ENCODE measurements around the gene ADGRV1.

ADGRV1 gene

GRCh38 chr5:91072881-91073280, 514.3 kb downstream of the ADGRV1 start:
- Histone ChIP-seq H3K36me3 (ENCODE audit: control insufficient read depth, low read length) (no peaks in the 10 kb centered on the region), H3F3A (ENCODE audit: control insufficient read depth, insufficient read depth) (no peaks in the 10 kb centered on the region), H3K9me3 (ENCODE audit: control insufficient read depth, insufficient read depth, low read length) (no peaks in the 10 kb centered on the region), H4K20me1 (ENCODE audit: control insufficient read depth, insufficient read depth, low read depth, low read length) (no peaks in the 10 kb centered on the region), H3K27ac (ENCODE audit: low read depth, low read length) (no peak overlapping the region), H3K9me2 (replicated peaks; ENCODE audit: control insufficient read depth, low read length) (no peaks in the 10 kb centered on the region), H3K79me2 (ENCODE audit: control insufficient read depth, low read length) (no peaks in the 10 kb centered on the region), H3K4me3 (ENCODE audit: low read length) (no peak overlapping the region), H3K4me1 (ENCODE audit: control insufficient read depth, low read length) (no peaks in the 10 kb centered on the region), H3K4me2 (ENCODE audit: low read length) (no peak overlapping the region), H3K27me3 (ENCODE audit: control insufficient read depth, low read length) (0 out of 2 replicates have a peak, but pooled peaks cover 3% of the 10 kb centered on the region)
- TF ChIP-seq EZH2phosphoT487 (IDR thresholded peaks at IDR 0.05; ENCODE audit: borderline replicate concordance, low read length) (no peak), CTCF (IDR thresholded peaks at IDR 0.05; ENCODE audit: low read depth, low read length, poor library complexity, severe bottlenecking) (no peak)

GRCh38 chr5:91074615-91075014, 516.0 kb downstream of the ADGRV1 start:
- Histone ChIP-seq H4K20me1 (ENCODE audit: control insufficient read depth, insufficient read depth, low read depth, low read length) (no peaks in the 10 kb centered on the region), H3K9me2 (replicated peaks; ENCODE audit: control insufficient read depth, low read length) (no peaks in the 10 kb centered on the region), H3K36me3 (ENCODE audit: control insufficient read depth, low read length) (no peaks in the 10 kb centered on the region), H3K79me2 (ENCODE audit: control insufficient read depth, low read length) (no peaks in the 10 kb centered on the region), H3K4me2 (ENCODE audit: low read length) (no peak overlapping the region), H3K4me3 (ENCODE audit: low read length) (no peak overlapping the region), H3K27ac (ENCODE audit: low read depth, low read length) (no peak overlapping the region), H3K9me3 (ENCODE audit: control insufficient read depth, insufficient read depth, low read length) (no peaks in the 10 kb centered on the region), H3F3A (ENCODE audit: control insufficient read depth, insufficient read depth) (no peaks in the 10 kb centered on the region), H3K27me3 (ENCODE audit: control insufficient read depth, low read length) (0 out of 2 replicates have a peak, but pooled peaks cover 3% of the 10 kb centered on the region), H3K4me1 (ENCODE audit: control insufficient read depth, low read length) (no peaks in the 10 kb centered on the region)
- TF ChIP-seq CTCF (IDR thresholded peaks at IDR 0.05; ENCODE audit: low read depth, low read length, poor library complexity, severe bottlenecking), result no peak

- Histone ChIP-seq H3K27me3 (ENCODE audit: control insufficient read depth, low read length) (0 out of 2 replicates have a peak, but pooled peaks cover 3% of the 10 kb centered on the region), H4K20me1 (ENCODE audit: control insufficient read depth, insufficient read depth, low read depth, low read length) (no peaks in the 10 kb centered on the region), H3K79me2 (ENCODE audit: control insufficient read depth, low read length) (no peaks in the 10 kb centered on the region), H3K4me2 (ENCODE audit: low read length) (no peak overlapping the region), H3K27ac (ENCODE audit: low read depth, low read length) (no peak overlapping the region), H3K36me3 (ENCODE audit: control insufficient read depth, low read length) (no peaks in the 10 kb centered on the region), H3K9me2 (replicated peaks; ENCODE audit: control insufficient read depth, low read length) (no peaks in the 10 kb centered on the region), H3F3A (ENCODE audit: control insufficient read depth, insufficient read depth) (no peaks in the 10 kb centered on the region), H3K4me1 (ENCODE audit: control insufficient read depth, low read length) (no peaks in the 10 kb centered on the region), H3K4me3 (ENCODE audit: low read length) (no peak overlapping the region), H3K9me3 (ENCODE audit: control insufficient read depth, insufficient read depth, low read length) (no peaks in the 10 kb centered on the region)
- TF ChIP-seq CTCF (IDR thresholded peaks at IDR 0.05; ENCODE audit: low read depth, low read length, poor library complexity, severe bottlenecking) (no peak), EZH2phosphoT487 (IDR thresholded peaks at IDR 0.05; ENCODE audit: borderline replicate concordance, low read length) (no peak)
Observed at GRCh38 chr5:91076138-91076537, 517.5 kb downstream of the ADGRV1 start.

- 0 out of 2 replicates have a peak, but pooled peaks cover 3% of the 10 kb centered on the region for H3K27me3 ChIP-seq (ENCODE audit: control insufficient read depth, low read length)
- no peaks in the 10 kb centered on the region for H3K4me1 ChIP-seq (ENCODE audit: control insufficient read depth, low read length)
- no peak overlapping the region for H3K4me2 ChIP-seq (ENCODE audit: low read length)
- H4K20me1 ChIP-seq (ENCODE audit: control insufficient read depth, insufficient read depth, low read depth, low read length), result no peaks in the 10 kb centered on the region
- H3K36me3 ChIP-seq (ENCODE audit: control insufficient read depth, low read length), result no peaks in the 10 kb centered on the region
- no peak overlapping the region for H3K27ac ChIP-seq (ENCODE audit: low read depth, low read length)
- H3K4me3 ChIP-seq (ENCODE audit: low read length), result no peak overlapping the region
- H3F3A ChIP-seq (ENCODE audit: control insufficient read depth, insufficient read depth), result no peaks in the 10 kb centered on the region
- TF ChIP-seq EZH2phosphoT487 (IDR thresholded peaks at IDR 0.05; ENCODE audit: borderline replicate concordance, low read length) (no peak), CTCF (IDR thresholded peaks at IDR 0.05; ENCODE audit: low read depth, low read length, poor library complexity, severe bottlenecking) (no peak)
- H3K79me2 ChIP-seq (ENCODE audit: control insufficient read depth, low read length), result no peaks in the 10 kb centered on the region
- no peaks in the 10 kb centered on the region for H3K9me2 ChIP-seq (replicated peaks; ENCODE audit: control insufficient read depth, low read length)
- H3K9me3 ChIP-seq (ENCODE audit: control insufficient read depth, insufficient read depth, low read length), result no peaks in the 10 kb centered on the region
Observed at GRCh38 chr5:91077623-91078022, 519.0 kb downstream of the ADGRV1 start.

All from DOHH2 (cell line).